Right ventricle myocardium superior (tissue), 1 donor: ENCODE results near the gene CARF. TPM values are rescaled to one million over a fixed set of nuclear protein-coding genes. Genes with fewer than 3 reads are reported as not detected.
A peak's percentile ranks its signal among the peaks of the same experiment; 100 is the strongest.
"Not testable (repeated sequence)": the region's sequence is repeated elsewhere in the genome, so short reads cannot be mapped to it uniquely, and the experiment has no call there.

Source experiments
- ATAC-seq: fragments of 200-7000 bp; cut with Tn5 transposase; one replicate; pipeline ENCODE4 v1.9.1; 2020; ENCODE audit warnings: mild to moderate bottlenecking; ENCODE audit not compliant: poor library complexity
- DNase-seq: peaks from one replicate; pipeline ENCODE4 v3.0.0-alpha.2; 2020
- intact Hi-C: fragments of 100-400 bp; cut with DNase I; formaldehyde crosslinking; loops from one replicate; pipeline ENCODE4 v1.11.2; 2022
- long read RNA-seq: library from polyadenylated mRNA; unstranded; transcript quantifications from one replicate; pipeline ENCODE4 v2.0.0, GENCODE V29; 2021
- total RNA-seq: library from RNA; stranded (reverse); fragmentation: NEBNext Ultra II Directional; extraction: Animal tissue kit (Norgen Biotek cat#: 25700); gene quantifications from one replicate; pipeline ENCODE4 v1.2.1, GENCODE V29; 2021
- donor health status: DM: no; HTN: yes; CAD: no; lungs with severe emphysema.

Gene CARF
- total RNA-seq: 5.9 TPM
- long read RNA-seq, full-length matches to known transcripts: 4 of 10 reads
- long read RNA-seq, partial matches to known transcripts: 1 of 10 reads
- long read RNA-seq, other reads (novel, unspliced or antisense): 5 of 10 reads

GRCh38 chr2:202911512-202912341, at the start of gene CARF, which contains the start of gene WDR12:
Gene CARF, plus strand, starts transcription at chr2:202912275. Its CDS starts 29,628 bp downstream, at chr2:202941903.
Gene WDR12, minus strand, starts transcription at chr2:202911673. Its CDS starts 197 bp downstream, at chr2:202911476.
- peak; percentile 95 for DNase-seq
- ATAC-seq: peak; percentile 98
- intact Hi-C loops: no loop called here

- intact Hi-C loops: loop anchor here (2.0 kb wide), 1 partner anchor 282 kb away; no protein-coding TSS in a partner anchor
Observed at GRCh38 chr2:202870431-202871299, 41.4 kb upstream of the CARF start.

GRCh38 chr2:202871300-202872141, 40.6 kb upstream of the CARF start, which contains the start of gene ICA1L:
Gene ICA1L, minus strand, starts transcription at chr2:202871766. Its CDS starts 42,757 bp downstream, at chr2:202829009.
- intact Hi-C loops: loop anchor here (2.0 kb wide), 1 partner anchor 283 kb away; no protein-coding TSS in a partner anchor
- DNase-seq (peak; percentile 77), ATAC-seq (peak; percentile 93)

More at GRCh38 chr2:202870431-202871299, 41.4 kb upstream of the CARF start:
- ATAC-seq (peak; percentile 94), DNase-seq (peak; percentile 67)

- no peak for DNase-seq
- intact Hi-C loops: no loop called here
- ATAC-seq: no peak
Observed at GRCh38 chr2:202877699-202878098, 34.4 kb upstream of the CARF start.

GRCh38 chr2:202881570-202881969, 30.5 kb upstream of the CARF start:
- intact Hi-C loops: no loop called here
- no peak for ATAC-seq

GRCh38 chr2:202883987-202884675, 27.9 kb upstream of the CARF start:
- intact Hi-C loops: no loop called here
- DNase-seq (no peak), ATAC-seq (no peak)

More at GRCh38 chr2:202881570-202881969, 30.5 kb upstream of the CARF start:
- no peak for DNase-seq

- ATAC-seq: no peak
- intact Hi-C loops: no loop called here
- no peak for DNase-seq
Observed at GRCh38 chr2:202885190-202885589, 26.9 kb upstream of the CARF start.

- DNase-seq, ATAC-seq, intact Hi-C loops: not testable (repeated sequence)
Observed at GRCh38 chr2:202905507-202905906, 6.6 kb upstream of the CARF start.

- intact Hi-C loops: no loop called here
- ATAC-seq: no peak
Observed at GRCh38 chr2:202908186-202908585, 3.9 kb upstream of the CARF start.

GRCh38 chr2:202909394-202910192, 2.5 kb upstream of the CARF start:
- intact Hi-C loops: no loop called here
- ATAC-seq (no peak), DNase-seq (no peak)

More at GRCh38 chr2:202908186-202908585, 3.9 kb upstream of the CARF start:
- DNase-seq: no peak

- ATAC-seq, intact Hi-C loops, DNase-seq: not testable (repeated sequence)
Observed at GRCh38 chr2:202910250-202910649, 1.8 kb upstream of the CARF start.

- intact Hi-C loops: no loop called here
- ATAC-seq: no peak
- DNase-seq: no peak
Observed at GRCh38 chr2:202910698-202911097, 1.4 kb upstream of the CARF start.

GRCh38 chr2:202911203-202911511, 918 bp upstream of the CARF start:
- peak; percentile 3 for ATAC-seq
- no peak for DNase-seq
- intact Hi-C loops: no loop called here

GRCh38 chr2:202912342-202913201, 497 bp downstream of the CARF start:
- ATAC-seq: peak; percentile 89
- intact Hi-C loops, DNase-seq: not testable (repeated sequence)

- intact Hi-C loops: no loop called here
- DNase-seq: no peak
Observed at GRCh38 chr2:202918860-202919259, 6.8 kb downstream of the CARF start.

More at GRCh38 chr2:202918860-202919259, 6.8 kb downstream of the CARF start:
- ATAC-seq: no peak
